Measurements from ENCODE around the gene TTC34.

TTC34 gene, protein sequence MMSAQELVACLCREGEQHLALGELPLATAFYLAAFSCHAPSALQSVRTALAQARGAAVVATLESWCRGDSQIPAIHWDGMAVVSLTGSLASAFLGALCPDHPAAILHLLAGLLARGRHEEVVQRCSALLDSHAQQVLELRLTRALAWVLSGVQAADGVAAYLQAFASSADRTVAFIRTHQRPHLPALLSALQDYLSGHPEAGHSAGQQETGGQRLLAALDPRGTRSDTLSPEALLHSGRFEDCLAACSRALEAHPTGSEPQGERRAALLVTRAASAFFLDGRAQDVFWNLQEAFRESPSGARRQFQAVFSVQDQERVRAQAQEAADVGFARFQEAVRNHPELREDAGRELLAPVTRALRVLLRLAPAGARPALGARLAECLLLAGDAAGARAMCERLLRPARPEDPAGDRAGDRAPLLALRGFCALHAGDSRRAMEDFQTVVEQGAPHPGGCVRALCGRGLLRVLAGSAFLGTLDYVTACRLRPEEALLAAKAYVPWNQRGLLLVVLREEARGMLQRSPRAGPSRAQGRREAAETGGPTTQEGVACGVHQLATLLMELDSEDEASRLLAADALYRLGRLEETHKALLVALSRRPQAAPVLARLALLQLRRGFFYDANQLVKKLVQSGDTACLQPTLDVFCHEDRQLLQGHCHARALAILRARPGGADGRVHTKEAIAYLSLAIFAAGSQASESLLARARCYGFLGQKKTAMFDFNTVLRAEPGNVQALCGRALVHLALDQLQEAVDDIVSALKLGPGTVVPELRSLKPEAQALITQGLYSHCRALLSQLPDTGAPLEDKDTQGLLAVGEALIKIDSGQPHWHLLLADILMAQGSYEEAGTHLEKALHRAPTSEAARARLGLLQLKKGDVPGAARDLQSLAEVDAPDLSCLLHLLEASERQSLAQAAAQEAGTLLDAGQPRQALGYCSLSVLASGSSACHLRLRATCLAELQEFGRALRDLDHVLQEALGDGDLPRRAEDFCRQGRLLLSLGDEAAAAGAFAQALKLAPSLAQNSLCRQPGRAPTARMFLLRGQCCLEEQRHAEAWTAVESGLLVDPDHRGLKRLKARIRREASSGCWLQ

DNA sequence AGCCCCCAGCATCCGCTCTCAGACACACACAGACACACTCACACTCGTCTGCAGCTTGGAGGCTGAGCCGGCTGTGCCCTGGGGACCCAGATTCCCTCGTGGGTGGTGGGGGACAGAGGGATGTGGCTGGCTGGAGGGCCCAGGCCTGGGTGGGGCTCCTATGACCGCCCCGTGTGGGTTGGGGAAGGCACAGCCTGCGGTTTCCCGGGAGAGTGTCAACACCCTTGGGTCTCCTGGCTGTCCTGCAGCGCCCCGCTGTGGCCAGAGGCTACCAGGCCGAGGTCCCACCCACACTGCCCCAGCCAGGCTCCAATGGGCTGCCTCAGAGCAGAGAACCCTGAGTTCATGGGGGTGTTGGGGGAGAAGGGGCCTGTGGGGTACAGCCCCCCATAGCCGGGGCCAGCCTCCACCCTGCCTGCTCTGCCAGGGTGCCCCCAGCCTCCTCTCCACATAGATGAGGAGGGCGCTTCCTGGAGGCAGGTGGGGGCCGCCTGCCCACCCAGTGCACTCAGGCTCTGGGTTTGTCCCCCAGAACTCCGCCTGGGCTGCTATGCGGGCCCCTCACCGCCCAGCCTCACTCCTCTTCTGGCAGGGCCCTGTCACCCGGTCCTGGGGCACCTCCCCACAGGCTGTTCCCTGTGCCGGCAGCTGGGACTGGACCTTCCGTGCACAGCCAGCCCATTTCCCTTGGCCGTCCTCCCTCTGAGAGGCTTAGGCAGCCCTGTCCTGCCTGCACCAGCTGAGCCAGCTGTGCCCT is at the start of gene TTC34:
TSS of gene TTC34 (minus strand) at position 159 of the 757 bp plus-strand sequence. CDS start 866 bp downstream, outside the sequence.
- peak; percentile 28 for DNase-seq

DNA sequence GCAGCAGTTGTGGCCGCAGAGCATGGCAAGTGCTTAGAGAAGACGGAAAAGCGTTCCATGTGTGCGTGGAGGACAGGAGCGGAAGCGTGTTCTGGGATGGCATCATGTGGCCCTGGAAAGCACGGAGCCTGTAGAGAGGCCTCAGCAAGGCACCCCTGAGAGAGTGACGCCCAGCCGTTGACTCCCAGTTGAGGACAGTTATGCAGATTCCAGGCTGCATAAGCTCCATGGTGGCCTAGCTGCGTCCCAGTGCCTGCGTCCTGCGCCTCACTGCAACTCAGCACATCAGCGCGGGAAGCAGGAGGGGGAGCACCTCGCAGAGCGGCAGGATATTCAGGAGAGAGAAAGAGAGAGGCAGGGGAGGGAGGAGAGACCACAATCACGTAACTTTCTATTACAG is 49.0 kb upstream of the TTC34 start:
- no peak for DNase-seq

DNA sequence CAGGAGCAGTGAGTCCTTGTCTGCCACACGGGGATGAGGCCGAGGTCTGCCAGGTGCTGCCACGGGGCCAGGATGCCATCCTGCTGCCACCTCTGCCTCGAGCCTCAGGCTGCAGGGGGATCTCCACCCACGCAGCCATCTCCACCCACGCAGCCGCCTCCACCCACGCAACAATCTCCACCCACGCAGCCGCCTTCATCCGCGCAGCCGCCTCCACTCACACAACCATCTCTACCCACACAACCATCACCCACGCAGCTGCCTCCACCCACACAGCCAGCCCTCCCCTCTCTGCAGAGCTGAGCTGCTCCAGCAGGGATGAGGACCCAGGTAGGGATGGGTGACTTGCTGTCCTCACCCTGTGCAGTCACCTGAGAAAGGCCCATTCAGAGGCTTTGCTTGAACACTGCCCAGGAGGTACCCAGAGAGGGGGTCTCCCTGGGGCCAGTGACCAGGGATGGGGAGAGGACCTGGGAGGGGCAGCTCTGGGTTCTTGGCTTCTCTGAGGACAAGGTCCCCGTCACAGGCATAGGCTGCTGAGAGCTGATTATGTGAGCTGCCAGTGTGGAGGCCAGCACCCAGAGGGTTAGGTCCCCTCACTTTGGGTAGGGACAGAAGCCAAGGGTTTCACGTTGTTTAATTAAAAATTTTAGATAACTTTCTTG is 46.6 kb upstream of the TTC34 start:
- DNase-seq, result no peak

DNA sequence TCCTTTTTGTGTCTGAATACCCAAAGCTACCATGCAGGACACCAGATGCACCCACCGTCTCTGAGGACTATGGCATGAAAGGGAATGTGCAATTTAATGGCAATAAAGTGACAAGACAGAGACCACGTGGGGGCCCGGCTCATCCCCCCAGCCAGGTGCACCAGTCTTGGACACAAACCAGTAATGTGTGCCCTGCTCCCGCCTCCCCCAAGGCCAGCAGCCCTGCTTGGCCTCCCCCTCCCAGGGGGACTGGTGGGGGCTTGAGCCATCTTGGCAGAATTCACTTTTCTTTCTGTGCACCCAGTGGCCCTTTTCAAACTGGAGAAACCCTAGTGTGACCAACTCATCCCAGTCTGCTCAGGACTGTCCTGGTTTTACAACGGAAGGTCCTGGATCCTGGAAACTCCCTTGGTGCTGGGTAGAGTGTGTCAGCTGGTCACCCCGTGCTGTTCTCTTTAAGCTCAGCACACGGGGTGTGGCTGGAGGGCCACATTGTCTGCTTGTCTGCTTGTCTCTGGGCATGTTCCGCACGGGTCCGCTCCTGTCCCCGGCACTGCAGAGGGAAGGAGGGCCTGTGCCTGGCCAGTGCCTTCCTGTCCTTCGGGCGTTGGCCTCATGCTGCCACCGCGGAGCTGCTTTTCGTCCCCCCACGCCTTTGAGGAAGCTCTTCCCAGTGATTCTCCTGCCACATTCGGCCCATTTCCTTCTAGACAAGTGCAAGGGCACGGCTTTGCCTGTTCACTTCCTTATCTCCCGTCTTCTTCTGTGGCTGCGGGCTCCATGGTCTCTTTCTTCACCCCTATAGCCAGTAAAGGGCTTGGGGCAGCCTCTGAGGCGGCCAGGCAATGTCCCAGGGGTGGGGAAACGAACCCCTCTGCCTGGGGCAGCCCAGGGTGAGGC is 45.8 kb upstream of the TTC34 start:
- no peak for DNase-seq

DNA sequence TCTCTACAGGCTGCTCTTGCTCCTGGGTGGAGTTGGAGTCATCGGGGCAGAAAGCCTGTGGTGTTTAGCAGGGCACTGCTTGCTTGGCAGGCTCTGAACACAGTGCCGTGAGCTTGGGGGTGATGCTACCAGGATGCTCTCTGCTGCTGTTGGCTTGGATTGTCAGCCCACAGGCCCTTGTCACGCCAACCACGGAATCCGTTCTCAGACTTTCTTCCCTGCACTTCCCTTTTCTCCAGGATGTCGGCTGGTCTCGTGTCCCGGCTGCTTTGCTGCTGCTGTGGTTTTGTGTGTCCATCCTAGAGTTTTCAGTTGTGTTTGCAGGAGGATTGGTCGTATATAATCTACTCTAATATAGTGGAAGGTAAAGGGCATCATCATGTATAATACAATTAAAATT is 44.4 kb upstream of the TTC34 start:
- no peak for DNase-seq

DNA sequence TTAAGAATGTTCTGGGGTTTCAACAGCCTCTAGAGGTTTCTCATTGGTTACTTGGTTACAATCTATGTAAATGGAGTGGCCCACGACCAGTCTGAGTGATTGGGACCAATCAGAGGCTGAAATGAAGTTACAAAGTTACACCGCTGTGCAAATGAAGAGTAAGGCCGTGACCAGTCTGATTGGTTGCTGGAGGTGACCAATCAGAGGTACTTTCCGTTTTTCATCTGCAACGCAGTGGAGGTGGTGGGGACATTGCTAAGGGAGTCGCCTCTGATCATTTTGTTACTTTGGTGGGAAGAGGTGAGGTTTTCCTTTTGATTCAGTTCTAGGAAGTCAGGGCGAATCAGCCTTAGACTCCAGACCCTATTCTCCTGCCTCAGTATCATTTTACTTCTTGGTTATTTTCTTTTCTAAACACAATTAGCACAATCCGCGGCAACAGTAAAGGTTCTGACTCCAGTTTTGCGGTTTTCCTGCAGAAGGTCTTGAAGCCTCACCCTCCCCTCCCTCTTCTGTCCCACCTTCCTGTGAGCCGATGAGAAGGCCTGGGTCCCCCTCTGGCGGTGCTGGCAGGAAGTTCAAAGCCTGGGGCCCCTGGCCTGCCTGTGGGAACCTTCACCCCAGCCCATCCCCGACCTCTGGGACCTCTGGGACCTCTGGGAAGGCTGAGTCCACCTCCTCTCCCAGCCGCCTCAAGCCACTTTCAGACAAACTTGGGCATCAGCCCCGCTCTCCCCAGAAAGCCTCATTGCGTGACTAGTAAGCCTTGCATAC is 38.7 kb upstream of the TTC34 start:
- peak; percentile 39 for DNase-seq

DNA sequence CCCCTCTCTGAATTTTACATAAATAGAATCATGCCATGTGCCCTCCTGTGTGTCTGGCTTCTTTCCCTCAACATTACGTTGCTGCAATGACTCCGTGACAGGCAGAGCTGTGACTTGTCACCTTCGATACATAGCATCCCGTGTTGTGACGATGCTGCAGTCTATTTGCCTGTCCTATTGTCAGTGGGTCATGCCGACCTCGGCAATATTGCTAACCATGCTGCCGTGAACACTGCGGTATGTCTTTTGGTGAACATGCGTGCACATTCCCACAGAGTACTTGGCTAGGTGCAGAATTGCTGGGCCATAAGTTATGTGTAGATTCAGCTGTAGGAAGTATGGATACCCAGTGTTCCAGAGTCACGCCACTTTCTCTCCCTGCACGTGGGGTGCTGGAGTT is 36.3 kb upstream of the TTC34 start:
- no peak for DNase-seq

DNA sequence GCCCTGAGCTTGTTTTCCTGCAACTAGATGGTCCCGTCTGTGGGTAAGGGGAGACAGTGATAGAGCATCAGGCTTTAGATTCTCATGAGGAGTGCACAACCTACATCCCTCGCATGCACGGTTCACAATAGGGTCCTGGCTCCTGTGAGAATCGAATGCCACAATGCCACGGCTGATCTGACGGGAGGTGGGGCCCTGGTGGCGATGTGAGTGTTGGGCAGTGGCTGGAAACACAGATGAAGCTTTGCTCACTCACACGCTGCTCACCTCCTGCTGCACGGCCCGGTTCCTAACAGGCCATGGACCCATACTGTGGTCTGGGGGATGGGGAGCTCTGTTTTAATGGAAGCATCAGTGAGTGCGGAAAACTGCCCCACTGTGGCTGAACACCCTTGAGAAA is 35.8 kb upstream of the TTC34 start:
- no peak for DNase-seq

DNA sequence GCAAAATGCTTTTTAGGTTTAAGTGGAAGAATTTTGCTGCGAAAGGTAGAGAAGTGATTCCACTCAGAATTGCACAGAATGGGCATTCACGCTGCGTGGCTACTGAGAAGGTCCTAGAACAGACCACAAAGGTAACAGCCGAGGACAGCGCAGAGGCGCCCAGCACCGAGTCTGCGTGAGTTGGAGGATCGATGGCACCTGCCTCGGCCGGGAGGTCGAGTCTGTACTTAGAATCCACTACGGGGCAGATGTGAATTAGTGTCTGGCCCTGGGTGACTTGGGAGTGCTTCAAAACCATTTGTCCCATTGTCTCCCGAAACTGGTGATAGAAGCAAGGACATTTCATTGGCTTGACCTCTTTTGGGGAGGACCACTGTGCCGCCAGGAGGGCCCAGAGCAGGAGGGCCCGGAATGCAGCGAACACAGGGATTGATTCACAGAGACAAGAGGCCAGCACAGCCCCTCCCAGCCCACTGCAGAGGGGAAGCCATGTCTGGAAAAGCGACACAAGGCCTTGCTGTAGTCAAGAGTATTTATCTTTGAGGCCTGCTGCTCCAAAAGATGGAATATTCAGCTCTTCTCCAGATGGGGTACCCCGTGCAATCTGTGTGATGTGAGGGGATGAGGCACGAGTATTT is 35.0 kb upstream of the TTC34 start:
- no peak for DNase-seq

DNA sequence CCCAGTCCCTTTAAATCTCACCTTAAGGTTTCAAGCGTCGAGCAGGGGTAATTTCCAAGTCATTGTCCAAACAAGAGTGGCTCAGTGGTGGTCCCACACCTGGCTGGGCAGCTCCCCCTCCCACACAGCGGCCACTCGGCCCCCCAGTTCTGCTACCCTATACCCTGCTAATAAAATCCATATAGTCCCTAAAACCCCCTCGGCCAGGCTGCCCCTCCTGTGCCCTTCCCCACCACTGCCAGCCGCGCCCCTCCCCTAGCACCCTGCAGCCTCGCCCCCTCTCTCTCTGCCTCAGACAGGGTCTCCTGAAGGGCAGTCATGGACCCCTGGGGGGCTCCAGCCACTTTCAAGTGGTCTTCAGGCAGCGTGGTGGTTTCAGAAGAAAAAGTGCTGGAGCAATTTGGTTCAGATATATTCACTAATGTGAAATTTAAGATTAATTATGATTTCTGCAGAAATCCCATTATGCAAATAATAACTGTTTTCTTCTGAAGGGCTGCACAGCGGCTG is 34.2 kb upstream of the TTC34 start:
- DNase-seq, result no peak

DNA sequence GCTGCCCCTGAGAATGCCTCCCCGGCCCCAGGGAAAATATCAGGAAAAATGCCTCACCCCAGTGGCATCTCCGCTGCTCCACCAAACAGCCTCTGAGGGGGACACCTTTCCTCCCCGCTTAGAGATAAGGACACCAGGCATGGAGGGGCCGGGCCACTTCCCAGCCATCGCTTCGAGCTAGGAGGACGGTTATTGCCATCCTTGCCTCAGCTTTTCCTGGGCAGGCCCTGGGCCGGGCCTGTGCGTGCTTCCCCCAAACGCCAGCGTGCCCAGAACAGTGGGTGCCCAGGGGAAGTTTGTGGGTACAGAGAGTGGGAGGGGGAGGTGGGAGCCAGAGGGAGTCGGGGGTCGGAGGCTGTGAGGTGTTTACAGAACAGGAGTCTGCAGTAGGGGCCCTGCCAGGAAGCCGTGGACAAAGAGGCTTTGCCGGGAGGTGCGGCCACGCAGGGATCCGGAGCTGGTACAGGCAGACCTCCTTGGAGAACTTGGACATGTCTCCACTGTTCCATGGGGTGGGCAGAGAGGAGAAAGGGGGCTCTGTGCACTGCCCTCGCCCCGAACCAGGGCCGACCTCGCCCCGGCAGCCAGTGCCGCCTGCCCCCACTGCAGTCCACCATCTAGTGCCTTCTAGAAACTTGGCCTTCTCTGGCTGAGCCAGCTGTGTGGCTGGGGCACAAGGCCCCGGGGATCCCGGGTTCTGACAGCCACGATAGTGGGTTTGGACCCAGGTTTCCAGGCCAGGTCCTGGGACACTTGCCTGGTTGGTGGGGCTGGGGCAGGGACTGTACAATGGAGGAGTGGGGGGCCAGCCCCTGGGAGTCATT is 33.5 kb upstream of the TTC34 start:
- DNase-seq, result no peak

DNA sequence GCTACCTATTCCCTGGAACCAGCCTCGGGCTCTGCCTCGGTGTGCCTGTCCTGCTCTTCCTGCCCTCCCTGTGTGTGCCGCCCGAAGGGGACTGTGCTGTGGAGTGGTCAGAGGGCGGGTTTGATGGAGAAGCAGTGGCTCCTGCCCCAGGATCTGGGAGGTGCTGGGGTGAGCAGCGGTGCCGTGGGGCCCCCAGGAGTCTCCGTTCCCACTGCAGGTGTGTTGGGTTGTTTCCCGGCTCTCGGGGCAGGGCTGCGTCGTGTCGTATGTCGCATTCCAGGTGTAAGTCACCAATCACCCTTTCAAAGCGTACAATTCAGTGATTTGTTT is 32.6 kb upstream of the TTC34 start:
- DNase-seq, result no peak

DNA sequence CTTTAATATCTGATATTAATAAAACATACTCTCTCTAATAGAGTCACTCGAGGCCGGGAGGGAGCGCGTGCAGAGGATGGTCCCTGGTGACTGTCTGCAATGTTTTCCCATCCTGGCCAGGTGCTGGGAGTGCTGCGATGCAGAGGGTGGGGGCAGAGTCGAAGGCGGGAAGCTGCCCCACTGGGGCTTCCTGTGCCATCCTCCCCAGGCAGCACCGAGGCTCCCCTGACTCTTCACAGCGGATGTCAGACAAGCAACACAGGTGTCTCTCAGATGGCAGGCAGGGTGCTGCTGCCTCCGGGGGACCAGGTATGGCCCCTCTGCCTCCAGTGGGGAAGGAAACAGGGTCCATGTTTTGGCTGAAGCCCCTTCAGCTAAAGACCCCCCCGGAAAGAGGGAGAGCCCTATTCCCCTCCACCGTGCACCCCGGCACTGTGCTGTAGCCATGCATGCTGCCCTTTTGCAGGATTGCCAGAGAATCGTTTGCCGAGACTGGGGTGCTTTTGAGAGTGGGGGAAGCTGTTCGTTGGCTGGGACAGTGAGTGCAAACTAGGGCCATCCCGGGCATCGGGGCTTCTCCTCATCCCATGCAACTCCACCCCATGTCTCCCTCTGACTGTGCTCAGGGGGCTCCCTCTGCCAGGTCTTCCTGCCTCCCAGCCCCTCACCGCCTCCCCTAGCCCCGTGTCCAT is 32.1 kb upstream of the TTC34 start:
- DNase-seq, result no peak

DNA sequence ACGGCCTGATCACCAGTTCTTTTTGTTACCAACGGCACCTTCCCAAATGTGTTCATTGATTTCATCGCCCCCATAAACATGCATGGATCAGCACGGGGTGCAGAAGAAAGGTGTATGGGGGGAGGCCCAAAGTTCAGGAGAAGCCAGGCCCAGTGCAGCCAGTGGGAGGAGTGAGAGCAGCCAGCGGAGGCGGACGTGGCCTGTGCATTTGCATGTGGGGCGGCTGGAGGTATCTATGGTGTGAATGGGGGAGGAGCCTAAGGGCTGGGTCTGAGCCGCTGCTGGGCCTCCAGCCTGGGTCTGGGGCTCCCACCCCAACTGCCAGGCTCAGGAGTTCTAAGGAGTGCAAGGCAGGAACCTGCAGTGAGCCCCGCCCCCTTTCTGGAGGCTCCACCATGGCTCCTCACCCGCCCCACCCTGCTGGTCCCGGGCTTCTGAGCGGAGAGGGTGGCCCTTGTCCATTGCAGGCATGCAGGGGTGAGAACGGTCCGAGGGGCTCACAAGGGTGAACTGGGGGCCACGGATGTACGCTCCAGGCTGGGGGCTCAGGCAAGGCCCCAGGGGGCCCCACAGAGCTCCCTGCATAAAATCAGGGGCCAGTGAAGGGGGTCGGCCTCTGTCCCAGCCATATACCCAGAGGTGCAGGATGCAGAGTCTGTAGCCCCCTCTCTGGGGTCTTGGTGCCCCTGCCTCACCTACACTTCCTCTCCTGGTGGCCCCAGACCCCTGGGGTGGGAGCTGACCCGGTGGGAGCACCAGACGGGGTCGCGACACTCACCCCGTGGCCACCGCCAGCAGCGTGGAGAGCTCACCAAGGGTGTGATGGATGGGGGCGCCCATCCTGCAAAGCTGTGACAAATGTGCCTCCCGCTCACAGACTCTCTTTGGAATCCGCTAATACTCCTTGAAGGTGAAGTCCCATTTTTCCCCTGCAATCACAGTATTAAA is 31.3 kb upstream of the TTC34 start:
- no peak for DNase-seq

DNA sequence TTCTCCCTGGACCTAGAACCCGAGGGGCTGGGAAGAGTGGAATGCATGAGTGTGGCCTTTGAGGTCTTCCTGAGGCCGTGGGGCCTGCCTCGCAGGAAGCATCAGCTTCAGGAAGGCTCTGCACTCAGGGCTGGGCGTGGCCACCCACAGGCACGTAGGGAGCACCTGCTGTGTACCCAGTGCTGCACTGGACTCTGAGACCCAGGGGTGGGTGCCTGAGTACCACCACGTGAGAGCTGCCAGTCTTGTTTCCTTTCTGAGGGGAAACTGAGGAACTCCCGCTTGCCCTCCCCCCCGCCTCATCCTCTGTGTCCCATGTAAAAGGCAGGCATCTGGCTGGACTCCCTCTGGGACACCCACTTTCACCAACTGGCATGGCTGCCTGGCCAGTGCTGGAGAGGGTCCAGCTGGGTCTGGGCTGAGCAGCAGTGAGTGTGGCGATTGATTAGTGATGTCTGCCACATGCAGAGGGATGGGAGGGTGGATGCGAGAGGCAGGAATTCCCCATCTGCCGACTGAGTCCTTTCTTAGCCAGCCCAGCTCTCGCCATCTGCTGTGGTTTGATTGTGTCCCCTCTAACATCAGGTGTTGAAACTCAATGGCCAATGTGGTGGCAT is 30.2 kb upstream of the TTC34 start:
- no peak for DNase-seq

DNA sequence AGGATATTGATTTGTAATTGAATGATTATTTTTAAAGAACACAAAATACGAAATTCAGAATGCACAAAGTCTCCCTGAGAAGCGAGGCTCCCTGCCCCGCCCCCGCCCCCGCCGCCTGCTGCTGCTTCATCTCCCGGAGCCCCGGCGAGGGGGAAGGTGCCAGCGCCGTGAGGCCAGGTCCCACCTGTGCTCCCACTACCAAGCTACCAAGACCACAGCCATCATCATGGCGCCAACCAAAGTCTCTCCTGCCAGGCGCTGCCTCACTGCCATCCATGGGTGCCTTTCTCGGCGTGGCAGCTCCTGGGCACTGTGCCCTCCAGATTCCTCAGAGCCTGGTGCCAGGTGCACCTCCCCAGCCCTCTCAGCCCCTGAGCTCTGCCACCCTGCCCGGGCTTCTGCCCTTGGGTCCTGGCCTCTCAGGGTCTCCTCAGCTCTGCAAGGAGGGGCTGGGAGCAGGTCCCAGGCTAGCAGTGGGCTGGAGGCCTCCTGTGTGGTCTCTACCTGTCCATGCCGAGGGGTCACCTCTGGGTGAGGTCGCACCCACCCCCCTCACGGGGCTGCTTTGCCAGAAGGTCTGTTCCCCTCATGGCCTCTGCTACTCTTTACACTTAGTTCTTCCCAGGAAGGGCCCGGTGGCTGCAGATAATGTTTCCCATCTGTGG is 29.4 kb upstream of the TTC34 start:
- no peak for DNase-seq

Data from stimulated activated naive CD4-positive, alpha-beta T cell treated with Interleukin-2 at 50 U/mL for 16 hours (primary cell).